GM12872 (cell line): ENCODE data around the gene NOG.

Experiments
- CTCF ChIP-seq: IDR thresholded peaks from 3 replicates; pipeline ENCODE4 v1.5.1; 2011; ENCODE audit warnings: low read depth, mild to moderate bottlenecking, low read length, moderate library complexity; ENCODE audit not compliant: insufficient read depth

NOG gene

DNA sequence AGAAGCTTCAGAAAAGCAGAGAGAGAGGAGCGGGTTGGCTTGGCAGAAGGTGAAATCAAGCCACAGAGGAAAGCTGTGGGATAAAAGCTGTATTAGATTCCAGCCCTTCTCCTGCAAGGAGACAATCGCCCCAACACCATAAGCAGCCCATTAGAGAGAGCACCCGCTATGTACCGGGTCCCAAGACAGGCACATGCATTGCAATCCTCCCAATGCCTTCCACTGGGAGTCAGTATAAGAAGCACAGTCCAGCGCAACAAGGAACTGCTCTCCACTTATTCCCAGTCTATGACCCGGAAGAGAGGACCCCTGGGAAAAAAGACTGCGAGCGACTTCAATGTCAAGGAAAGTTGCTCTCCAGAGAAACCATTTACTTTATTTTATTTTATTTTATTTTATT lies 43.8 kb downstream of the NOG start:
- no peak for TF ChIP-seq CTCF

- TF ChIP-seq CTCF = no peak
Observed at GRCh38 chr17:56638591-56639051, 45.1 kb downstream of the NOG start.

DNA sequence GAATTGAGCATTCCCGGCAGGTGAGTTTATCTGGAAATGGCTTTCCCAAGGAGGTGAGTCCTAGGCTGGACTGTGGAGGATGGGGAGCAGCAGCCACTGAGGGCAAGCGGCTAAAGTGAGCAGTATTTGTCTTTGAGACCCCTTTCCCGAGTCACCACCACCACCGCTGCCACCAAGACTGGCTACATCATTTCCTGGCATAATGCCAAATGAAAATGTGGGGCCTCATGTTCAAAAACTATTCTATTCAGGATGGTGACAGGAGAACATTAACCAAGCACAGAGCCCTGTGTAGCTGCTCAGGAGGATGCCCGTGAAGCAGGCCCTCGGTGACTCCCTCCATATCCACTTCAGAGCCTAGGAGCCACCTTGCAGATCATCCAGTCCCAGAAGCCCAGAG lies 46.0 kb downstream of the NOG start:
- no peak for TF ChIP-seq CTCF

- no peak for TF ChIP-seq CTCF
Observed at GRCh38 chr17:56640116-56640515, 46.6 kb downstream of the NOG start.

GRCh38 chr17:56641373-56641772 lies 47.9 kb downstream of the NOG start:
- TF ChIP-seq CTCF = no peak

DNA sequence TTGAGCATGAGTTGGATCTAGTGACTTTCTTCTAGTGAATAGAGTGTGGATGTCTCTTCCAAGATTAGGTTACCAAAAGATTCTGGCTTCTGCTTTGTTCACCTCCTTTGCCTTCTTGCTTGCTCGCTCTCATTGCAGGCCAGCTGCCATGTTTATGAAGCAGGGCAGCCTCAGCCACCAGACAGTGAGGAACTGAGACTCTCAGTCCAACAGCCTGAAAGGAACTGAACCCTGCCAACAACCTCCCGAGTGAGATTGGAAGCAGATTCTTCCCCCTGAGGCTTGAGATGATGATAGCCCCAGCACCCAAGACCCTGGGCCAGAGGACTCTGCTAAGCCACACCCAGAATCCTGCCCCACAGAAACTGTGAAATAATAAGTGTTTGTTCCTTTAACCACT lies 48.4 kb downstream of the NOG start:
- no peak for TF ChIP-seq CTCF

GRCh38 chr17:56642424-56642823 lies 48.9 kb downstream of the NOG start:
- TF ChIP-seq CTCF = no peak
